Duodenal mucosa (tissue), 2 donors: Measurements from ENCODE around the gene TLE6.
"Not testable (repeated sequence)": the region's sequence is repeated elsewhere in the genome, so short reads cannot be mapped to it uniquely, and the experiment has no call there.

Source experiments
- H3K27ac ChIP-seq: one replicate; pipeline ENCODE4 v1.7.0; 2013; ENCODE audit warnings: low read depth, low read length
- H3K27me3 ChIP-seq, 2 donors: one replicate each; pipeline ENCODE4 v1.7.0; 2013; ENCODE audit warnings: low read length in 2 of 2, control low read depth in 1 of 2; ENCODE audit not compliant: insufficient read depth in 2 of 2, control insufficient read depth in 1 of 2
- H3K36me3 ChIP-seq, 2 donors: one replicate each; pipeline ENCODE4 v1.7.0; 2013; ENCODE audit warnings: low read length in 2 of 2, control low read depth in 1 of 2; ENCODE audit not compliant: insufficient read depth in 2 of 2, control insufficient read depth in 1 of 2
- H3K4me1 ChIP-seq, 2 donors: one replicate each; pipeline ENCODE4 v1.7.0; 2013; ENCODE audit warnings: low read length in 2 of 2, control low read depth in 1 of 2; ENCODE audit not compliant: insufficient read depth in 2 of 2, control insufficient read depth in 1 of 2
- H3K4me3 ChIP-seq, 2 donors: one replicate each; pipeline ENCODE4 v1.7.0; 2013; ENCODE audit warnings: low read length in 2 of 2, low read depth in 1 of 2
- H3K9ac ChIP-seq, 2 donors: one replicate each; pipeline ENCODE4 v1.7.0; 2013; ENCODE audit warnings: low read length in 2 of 2, low read depth in 1 of 2
- H3K9me3 ChIP-seq, 2 donors: one replicate each; pipeline ENCODE4 v1.7.0; 2013; ENCODE audit warnings: low read length in 2 of 2, control low read depth in 1 of 2; ENCODE audit not compliant: control insufficient read depth in 1 of 2

Gene TLE6

DNA sequence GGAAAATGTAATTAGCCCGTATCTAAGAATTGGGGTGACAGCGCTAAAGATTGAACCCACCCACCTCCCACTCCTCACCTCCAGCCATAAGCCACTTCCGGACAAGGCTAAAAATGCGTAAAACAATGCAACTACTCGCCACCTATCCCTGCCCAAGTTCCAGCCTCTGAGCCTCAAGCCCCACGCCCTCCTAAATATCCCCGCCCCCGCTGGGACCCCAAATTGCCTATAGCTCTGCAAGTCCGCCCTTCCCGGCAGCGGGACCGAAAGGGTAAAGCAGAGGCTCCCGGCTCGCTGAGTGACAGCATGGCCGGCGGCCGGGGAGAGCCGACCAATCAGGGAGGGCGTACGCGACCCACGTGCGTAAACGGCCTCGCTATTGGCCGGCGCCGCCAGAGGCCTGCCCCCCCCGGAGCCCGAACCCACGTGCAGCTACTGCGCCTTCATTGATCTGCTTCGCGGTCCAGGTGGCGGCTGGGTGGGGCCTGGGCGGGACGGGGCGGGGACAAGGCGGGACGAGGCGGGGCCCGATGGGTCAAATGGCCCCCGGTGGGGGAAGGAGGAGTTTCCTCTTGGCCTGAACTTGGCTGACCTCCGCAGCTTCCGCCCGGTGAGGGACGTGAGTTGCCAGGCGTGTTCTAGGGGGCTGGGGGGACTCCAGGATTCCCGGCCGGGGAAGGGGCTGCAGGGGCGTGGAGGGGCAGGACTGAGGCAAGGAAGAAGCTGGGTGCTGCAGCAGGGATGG, at the start of gene TLE6:
TLE6 (plus strand) TSS at position 564 of the 745 bp plus-strand sequence. CDS start 670 bp downstream, outside the sequence.
- Histone ChIP-seq H3K9me3 (no peaks in the 10 kb centered on the region), H3K4me1 (peaks cover 13 to 26% of the 10 kb centered on the region in 2 donors), H3K4me3 (peak within 1 kb of the TSS; percentile 67 to 75), H3K36me3 (no peaks in the 10 kb centered on the region), H3K27ac (no peak within 1 kb of the TSS), H3K9ac (peak within 1 kb of the TSS; percentile 27 to 39), H3K27me3 (peaks cover 0 to 9% of the 10 kb centered on the region in 2 donors)

DNA sequence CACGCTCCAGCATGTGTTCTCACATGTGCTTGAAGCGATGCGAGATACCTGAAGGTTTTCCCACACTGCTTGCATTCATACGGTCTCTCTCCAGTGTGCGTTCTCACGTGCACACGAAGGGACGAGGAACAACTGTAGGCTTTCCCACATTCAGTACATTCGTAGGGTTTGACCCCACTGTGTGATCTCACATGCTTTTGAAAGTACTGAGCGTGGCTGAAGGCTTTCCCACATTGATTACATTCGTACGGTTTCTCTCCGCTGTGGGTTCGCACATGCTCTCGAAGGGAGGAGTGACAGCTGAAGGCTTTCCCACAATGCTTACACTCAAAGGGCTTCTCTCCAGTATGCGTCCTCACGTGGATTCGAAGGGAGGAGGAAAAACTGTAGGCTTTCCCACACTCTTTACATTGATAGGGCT, 43.9 kb upstream of the TLE6 start:
- H3K27me3 ChIP-seq: no peaks in the 10 kb centered on the region
- H3K4me3 ChIP-seq: peak overlapping the region; percentile 32 to 41
- H3K4me1 ChIP-seq: no peaks in the 10 kb centered on the region
- H3K9me3 ChIP-seq: peaks cover 24% of the 10 kb centered on the region in 2 donors
- H3K27ac ChIP-seq: no peak overlapping the region
- no peak overlapping the region for H3K9ac ChIP-seq
- peaks cover 22 to 52% of the 10 kb centered on the region in 2 donors for H3K36me3 ChIP-seq

GRCh38 chr19:2935863-2936262, 41.5 kb upstream of the TLE6 start:
- not testable (repeated sequence) for H3K4me3 ChIP-seq, H3K27ac ChIP-seq, H3K27me3 ChIP-seq, H3K9ac ChIP-seq, H3K4me1 ChIP-seq
- Histone ChIP-seq H3K36me3 (peaks cover 30 to 59% of the 10 kb centered on the region in 2 donors), H3K9me3 (peaks cover 21% of the 10 kb centered on the region in 2 donors)

- Histone ChIP-seq H3K4me3 (no peak overlapping the region), H3K4me1 (peaks cover 5% of the 10 kb centered on the region in 2 donors), H3K27me3 (no peaks in the 10 kb centered on the region), H3K27ac (no peak overlapping the region), H3K9ac (no peak overlapping the region), H3K36me3 (peaks cover 8 to 14% of the 10 kb centered on the region in 2 donors), H3K9me3 (no peaks in the 10 kb centered on the region)
Measured at GRCh38 chr19:2942928-2943640, 34.3 kb upstream of the TLE6 start.

- Histone ChIP-seq H3K27ac (no peak overlapping the region), H3K9me3 (no peaks in the 10 kb centered on the region), H3K4me1 (peaks cover 11 to 12% of the 10 kb centered on the region in 2 donors)
Measured at GRCh38 chr19:2944403-2944774, 33.0 kb upstream of the TLE6 start.

GRCh38 chr19:2944775-2945574, 32.4 kb upstream of the TLE6 start, which contains the start of gene ZNF77:
Gene ZNF77 (minus strand): TSS chr19:2944971. CDS start chr19:2944840, 131 bp downstream.
- H3K4me1 ChIP-seq: peaks cover 17% of the 10 kb centered on the region in 2 donors
- H3K9me3 ChIP-seq: no peaks in the 10 kb centered on the region
- H3K27me3 ChIP-seq: no peaks in the 10 kb centered on the region
- peak within 1 kb of the TSS; percentile 80 to 91 for H3K9ac ChIP-seq
- peak within 1 kb of the TSS; percentile 82 to 89 for H3K4me3 ChIP-seq
- peak within 1 kb of the TSS; percentile 87 for H3K27ac ChIP-seq
- H3K36me3 ChIP-seq: no peaks in the 10 kb centered on the region

More at GRCh38 chr19:2944403-2944774, 33.0 kb upstream of the TLE6 start:
- Histone ChIP-seq H3K4me3 (peak overlapping the region; percentile 82 to 89), H3K36me3 (peaks cover 2 to 3% of the 10 kb centered on the region in 2 donors), H3K9ac (peak overlapping the region; percentile 80 to 91), H3K27me3 (no peaks in the 10 kb centered on the region)

GRCh38 chr19:2945575-2946184, 31.7 kb upstream of the TLE6 start:
- Histone ChIP-seq H3K9me3 (no peaks in the 10 kb centered on the region), H3K27me3 (no peaks in the 10 kb centered on the region), H3K4me3 (peak overlapping the region; percentile 82 to 89), H3K27ac (peak overlapping the region; percentile 87), H3K9ac (peak overlapping the region; percentile 64 to 66), H3K4me1 (peaks cover 17 to 19% of the 10 kb centered on the region in 2 donors), H3K36me3 (no peaks in the 10 kb centered on the region)

GRCh38 chr19:2949939-2950285, 27.5 kb upstream of the TLE6 start:
- Histone ChIP-seq H3K36me3 (no peaks in the 10 kb centered on the region), H3K9me3 (no peaks in the 10 kb centered on the region), H3K4me1 (peaks cover 17% of the 10 kb centered on the region in 2 donors), H3K9ac (peak overlapping the region; percentile 87 to 95), H3K4me3 (peak overlapping the region; percentile 95 to 98), H3K27me3 (no peaks in the 10 kb centered on the region), H3K27ac (peak overlapping the region; percentile 98)

GRCh38 chr19:2950286-2951124, 26.9 kb upstream of the TLE6 start:
- peak overlapping the region; percentile 95 to 98 for H3K4me3 ChIP-seq

More at GRCh38 chr19:2950286-2951124, 26.9 kb upstream of the TLE6 start:
- Histone ChIP-seq H3K9me3 (no peaks in the 10 kb centered on the region), H3K36me3 (no peaks in the 10 kb centered on the region), H3K4me1 (peaks cover 17% of the 10 kb centered on the region in 2 donors), H3K27me3 (no peaks in the 10 kb centered on the region), H3K9ac (peak overlapping the region; percentile 87 to 95), H3K27ac (peak overlapping the region; percentile 98)
